ENCODE results near the gene PLEKHA3.
"Not testable (repeated sequence)": the region's sequence is repeated elsewhere in the genome, so short reads cannot be mapped to it uniquely, and the experiment has no call there.

Gene PLEKHA3

GRCh38 chr2:178525460-178525859, 45.2 kb downstream of the PLEKHA3 start:
- DNase-seq = not testable (repeated sequence)

GRCh38 chr2:178526256-178526655, 46.0 kb downstream of the PLEKHA3 start:
- no peak for DNase-seq

GRCh38 chr2:178527592-178527991, 47.3 kb downstream of the PLEKHA3 start:
- DNase-seq = no peak

- DNase-seq = no peak
Observed at GRCh38 chr2:178528647-178529046, 48.4 kb downstream of the PLEKHA3 start.

- no peak for DNase-seq
Observed at GRCh38 chr2:178529194-178529593, 48.9 kb downstream of the PLEKHA3 start.

GRCh38 chr2:178530131-178530530, 49.9 kb downstream of the PLEKHA3 start:
- no peak for DNase-seq

GRCh38 chr2:178530625-178531142, 50.4 kb downstream of the PLEKHA3 start:
- no peak for DNase-seq

- DNase-seq = no peak
Observed at GRCh38 chr2:178531168-178531567, 50.9 kb downstream of the PLEKHA3 start.

- no peak for DNase-seq
Observed at GRCh38 chr2:178536037-178536436, 55.8 kb downstream of the PLEKHA3 start.

GRCh38 chr2:178542161-178542560, 61.9 kb downstream of the PLEKHA3 start:
- no peak for DNase-seq

GRCh38 chr2:178542569-178542968, 62.3 kb downstream of the PLEKHA3 start:
- no peak for DNase-seq

- DNase-seq = no peak
Observed at GRCh38 chr2:178550352-178550751, 70.1 kb downstream of the PLEKHA3 start.

GRCh38 chr2:178553047-178553446, 72.8 kb downstream of the PLEKHA3 start:
- DNase-seq = no peak
